Mucosa of rectum (tissue), 2 donors: ENCODE data around the gene KRTAP5-5.
"Not testable (repeated sequence)": the region's sequence is repeated elsewhere in the genome, so short reads cannot be mapped to it uniquely, and the experiment has no call there.

Source experiments
- H3K27ac ChIP-seq, 2 donors: one replicate each; pipeline ENCODE4 v1.7.0; 2013; ENCODE audit warnings: inconsistent platforms in 2 of 2, low read depth in 2 of 2, low read length in 2 of 2
- H3K27me3 ChIP-seq, 2 donors: one replicate each; pipeline ENCODE4 v1.7.0; 2013; ENCODE audit warnings: low read length in 2 of 2; ENCODE audit not compliant: control insufficient read depth in 2 of 2, insufficient read depth in 2 of 2
- H3K36me3 ChIP-seq, 2 donors: one replicate each; pipeline ENCODE4 v1.7.0; 2013; ENCODE audit warnings: low read length in 2 of 2; ENCODE audit not compliant: control insufficient read depth in 2 of 2, insufficient read depth in 2 of 2
- H3K4me1 ChIP-seq, 2 donors: one replicate each; pipeline ENCODE4 v1.7.0; 2013; ENCODE audit warnings: low read length in 2 of 2, mild to moderate bottlenecking in 1 of 2; ENCODE audit not compliant: control insufficient read depth in 2 of 2, insufficient read depth in 2 of 2
- H3K4me3 ChIP-seq, 2 donors: one replicate each; pipeline ENCODE4 v1.7.0; 2013; ENCODE audit warnings: low read length in 2 of 2
- H3K9ac ChIP-seq, 2 donors: one replicate each; pipeline ENCODE4 v1.7.0; 2013; ENCODE audit warnings: low read length in 2 of 2, low read depth in 1 of 2, mild to moderate bottlenecking in 1 of 2
- H3K9me3 ChIP-seq, 2 donors: one replicate each; pipeline ENCODE4 v1.7.0; 2013; ENCODE audit warnings: low read length in 2 of 2; ENCODE audit not compliant: control insufficient read depth in 2 of 2
- donor health status: healthy.
- donor health status: Normal muscosa, but diverticular disease.

KRTAP5-5 gene

DNA sequence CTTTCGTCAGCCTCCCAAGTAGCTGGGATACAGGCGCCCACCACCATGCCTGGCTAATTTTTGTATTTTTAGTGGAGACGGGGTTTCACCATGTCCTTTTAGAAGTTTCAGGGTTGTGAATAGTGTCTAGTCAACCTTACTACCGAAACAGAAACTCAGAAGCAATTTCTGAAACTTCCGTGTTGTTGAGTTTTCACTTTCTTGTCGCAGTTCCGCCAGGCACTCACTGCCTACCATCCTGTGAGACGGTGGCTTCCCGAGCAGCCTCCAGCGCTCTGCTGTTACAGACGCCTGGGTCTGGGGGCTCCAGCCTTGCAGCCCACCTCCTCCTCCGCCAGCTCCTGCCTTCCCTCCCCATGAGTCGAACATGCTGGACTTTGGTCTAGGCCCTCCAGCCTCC, 23.7 kb upstream of the KRTAP5-5 start:
- H3K36me3 ChIP-seq, H3K9ac ChIP-seq, H3K9me3 ChIP-seq, H3K27ac ChIP-seq, H3K27me3 ChIP-seq, H3K4me1 ChIP-seq, H3K4me3 ChIP-seq: not testable (repeated sequence)

DNA sequence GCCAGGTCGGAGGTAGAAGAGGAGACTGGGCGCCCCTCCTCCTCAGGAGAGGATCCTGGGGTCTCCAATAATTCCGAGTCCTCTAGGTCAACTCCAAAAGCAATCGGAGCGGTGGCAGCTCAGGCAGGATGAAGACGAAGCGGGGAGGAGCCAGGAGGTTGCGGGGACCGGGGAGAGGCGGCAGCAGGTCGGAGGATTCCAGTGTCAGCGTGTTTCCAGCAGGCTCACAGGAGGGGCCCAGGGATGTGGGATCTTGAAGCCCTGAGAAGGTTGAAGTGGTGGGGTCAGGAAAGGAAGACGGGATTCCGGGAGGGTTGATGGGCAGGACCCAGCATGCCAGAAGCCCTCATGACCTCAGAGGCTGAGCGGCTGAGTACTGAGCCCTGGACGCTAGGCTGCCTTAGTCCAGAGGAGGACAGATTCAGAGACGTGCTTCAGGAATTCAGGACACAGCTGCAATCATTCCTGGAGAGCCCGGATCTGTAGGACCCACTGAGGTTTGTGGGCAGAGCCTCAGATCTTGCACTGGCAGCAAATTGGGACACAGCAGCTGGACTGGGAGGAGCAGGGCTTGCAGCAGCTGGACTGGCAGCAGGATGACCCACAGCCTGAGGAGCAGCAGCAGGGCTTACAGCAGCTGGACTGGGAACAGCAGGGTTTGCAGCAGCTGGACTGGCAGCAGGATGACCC, 22.3 kb upstream of the KRTAP5-5 start:
- H3K27me3 ChIP-seq, H3K9me3 ChIP-seq, H3K27ac ChIP-seq, H3K36me3 ChIP-seq, H3K9ac ChIP-seq, H3K4me3 ChIP-seq, H3K4me1 ChIP-seq: not testable (repeated sequence)

- H3K4me1 ChIP-seq, H3K36me3 ChIP-seq, H3K9ac ChIP-seq, H3K4me3 ChIP-seq, H3K9me3 ChIP-seq, H3K27me3 ChIP-seq, H3K27ac ChIP-seq: not testable (repeated sequence)
Observed at GRCh38 chr11:1607901-1608300, 21.7 kb upstream of the KRTAP5-5 start.

GRCh38 chr11:1608363-1608762, 21.2 kb upstream of the KRTAP5-5 start, which contains the start of gene KRTAP5-3:
Gene KRTAP5-3, minus strand, starts transcription at chr11:1608463. Its CDS starts 78 bp downstream, at chr11:1608385.
- no peak within 1 kb of the TSS for H3K4me3 ChIP-seq
- H3K36me3 ChIP-seq: no peaks in the 10 kb centered on the region
- no peaks in the 10 kb centered on the region for H3K4me1 ChIP-seq
- H3K9me3 ChIP-seq: no peaks in the 10 kb centered on the region
- H3K27me3 ChIP-seq: peaks cover 0 to 3% of the 10 kb centered on the region in 2 donors
- no peak within 1 kb of the TSS for H3K27ac ChIP-seq
- H3K9ac ChIP-seq: no peak within 1 kb of the TSS

- Histone ChIP-seq H3K27me3 (peaks cover 0 to 2% of the 10 kb centered on the region in 2 donors), H3K9me3 (no peaks in the 10 kb centered on the region), H3K27ac (no peak overlapping the region), H3K4me3 (no peak overlapping the region), H3K36me3 (no peaks in the 10 kb centered on the region), H3K9ac (no peak overlapping the region), H3K4me1 (no peaks in the 10 kb centered on the region)
Observed at GRCh38 chr11:1618231-1618630, 11.3 kb upstream of the KRTAP5-5 start.

DNA sequence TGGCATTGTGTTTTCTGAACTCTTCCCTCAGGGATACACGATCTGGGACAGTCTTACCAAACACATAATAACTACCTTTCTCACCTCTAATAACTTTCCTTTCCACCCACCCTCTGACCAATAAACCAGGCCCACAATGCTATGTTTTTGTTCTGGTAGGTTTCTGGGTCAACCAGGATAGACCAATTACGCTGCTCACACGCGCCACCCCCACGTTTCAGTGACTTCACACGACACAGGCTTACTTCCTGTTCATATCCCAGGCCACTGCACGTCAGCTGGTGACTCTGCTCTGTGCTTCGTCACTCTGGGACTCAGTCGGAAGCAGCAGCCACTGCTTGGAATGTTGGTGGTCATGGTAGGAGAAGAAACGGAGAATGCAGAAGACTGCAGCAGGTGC, 10.1 kb upstream of the KRTAP5-5 start:
- H3K27me3 ChIP-seq: peaks cover 0 to 2% of the 10 kb centered on the region in 2 donors

DNA sequence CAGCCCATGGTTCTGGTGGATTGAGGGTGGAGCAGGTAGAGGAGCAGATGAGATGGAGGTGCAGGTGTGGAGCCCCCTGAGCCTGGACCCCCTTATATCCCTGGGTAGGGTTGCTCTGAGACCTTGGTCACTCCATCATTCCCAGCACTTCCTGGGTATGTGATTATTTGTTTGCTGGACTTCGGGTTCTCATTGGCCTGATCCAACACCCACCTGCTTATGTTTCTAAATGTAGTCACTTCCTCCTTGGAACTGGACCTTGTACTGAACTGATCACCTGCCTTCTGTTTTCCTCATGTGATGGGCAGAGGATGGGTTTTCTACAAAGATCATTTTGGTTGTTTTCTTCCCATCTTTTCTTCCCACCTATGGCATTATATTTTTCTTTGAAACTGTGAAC, 7.5 kb upstream of the KRTAP5-5 start, which contains the start of gene KRTAP5-4:
Gene KRTAP5-4 (minus strand): TSS at position 53 of the 400 bp plus-strand sequence. CDS start 45 bp downstream, at position 8.
- peaks cover 1 to 2% of the 10 kb centered on the region in 2 donors for H3K27me3 ChIP-seq
- no peaks in the 10 kb centered on the region for H3K4me1 ChIP-seq
- H3K36me3 ChIP-seq: no peaks in the 10 kb centered on the region
- H3K9me3 ChIP-seq: no peaks in the 10 kb centered on the region
- H3K4me3 ChIP-seq: no peak within 1 kb of the TSS
- no peak within 1 kb of the TSS for H3K9ac ChIP-seq
- H3K27ac ChIP-seq: no peak within 1 kb of the TSS

More for the DNA sequence above, 10.1 kb upstream of the KRTAP5-5 start:
- Histone ChIP-seq H3K9me3 (no peaks in the 10 kb centered on the region), H3K36me3 (no peaks in the 10 kb centered on the region), H3K4me3 (no peak overlapping the region), H3K9ac (no peak overlapping the region), H3K4me1 (no peaks in the 10 kb centered on the region), H3K27ac (no peak overlapping the region)

DNA sequence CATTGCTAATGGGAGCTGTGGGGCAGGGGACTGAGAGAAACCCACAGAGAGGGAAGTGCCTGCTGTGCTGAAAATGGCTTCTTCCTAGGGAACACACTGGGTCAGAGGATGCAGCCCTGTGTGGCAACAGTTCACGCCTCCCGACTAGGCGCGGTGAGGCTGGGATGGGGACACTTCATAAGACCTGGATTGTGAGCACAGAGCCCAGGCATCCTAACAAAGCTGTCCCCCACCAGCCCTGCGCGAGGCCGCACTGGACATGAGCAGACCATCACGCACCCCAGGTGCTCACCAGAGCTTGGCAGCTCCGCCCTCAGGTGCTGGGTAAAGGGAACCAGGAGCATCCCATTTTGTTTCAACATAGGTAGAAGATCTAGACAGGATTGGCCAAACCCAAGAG, 5.9 kb upstream of the KRTAP5-5 start:
- no peaks in the 10 kb centered on the region for H3K36me3 ChIP-seq
- no peaks in the 10 kb centered on the region for H3K9me3 ChIP-seq
- no peak overlapping the region for H3K4me3 ChIP-seq
- no peaks in the 10 kb centered on the region for H3K4me1 ChIP-seq
- no peak overlapping the region for H3K27ac ChIP-seq
- H3K9ac ChIP-seq: no peak overlapping the region
- H3K27me3 ChIP-seq: peaks cover 2 to 5% of the 10 kb centered on the region in 2 donors

DNA sequence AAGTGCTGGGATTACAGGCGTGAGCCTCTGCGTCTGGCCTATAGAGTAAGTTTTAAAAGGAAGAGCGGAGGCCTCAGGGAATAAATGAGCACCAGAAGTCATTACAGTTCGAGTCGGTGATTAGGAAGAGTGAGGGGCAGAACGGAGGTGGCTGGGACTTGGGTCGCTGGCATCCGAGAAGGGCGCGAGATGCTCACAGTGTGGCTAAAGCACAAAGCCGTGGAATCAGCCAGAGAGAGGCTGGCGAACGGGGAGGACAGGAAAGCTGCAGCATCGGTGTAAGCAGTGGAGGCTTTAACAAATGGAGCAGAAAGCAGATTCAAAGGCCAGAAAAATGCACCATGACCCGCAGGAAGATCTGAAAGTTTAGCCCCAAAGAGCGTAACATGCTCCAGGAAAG, 5.0 kb upstream of the KRTAP5-5 start:
- no peak overlapping the region for H3K27ac ChIP-seq
- no peaks in the 10 kb centered on the region for H3K9me3 ChIP-seq
- H3K27me3 ChIP-seq: peaks cover 2 to 5% of the 10 kb centered on the region in 2 donors
- no peaks in the 10 kb centered on the region for H3K36me3 ChIP-seq
- no peaks in the 10 kb centered on the region for H3K4me1 ChIP-seq
- H3K9ac ChIP-seq: no peak overlapping the region
- no peak overlapping the region for H3K4me3 ChIP-seq

GRCh38 chr11:1625541-1625940, 4.0 kb upstream of the KRTAP5-5 start:
- Histone ChIP-seq H3K4me1 (no peaks in the 10 kb centered on the region), H3K36me3 (no peaks in the 10 kb centered on the region), H3K27ac (no peak overlapping the region), H3K27me3 (peaks cover 4 to 9% of the 10 kb centered on the region in 2 donors), H3K4me3 (no peak overlapping the region), H3K9ac (no peak overlapping the region), H3K9me3 (no peaks in the 10 kb centered on the region)
